Lung microvascular endothelial cell (primary cell): Measurements from ENCODE around the gene MTA1. TPM values are rescaled to one million over a fixed set of nuclear protein-coding genes. Genes with fewer than 3 reads are reported as not detected.

Source experiments
- total RNA-seq: library from RNA; depleted of rRNA; stranded (reverse); fragments of >200 nt; gene quantifications from 2 replicates; pipeline ENCODE4 v1.2.1, GENCODE V29; 2014

MTA1 gene
- total RNA-seq, 1 donor from 2014 or later, result 22.6 TPM

Other genes with a start within 250 kb of the MTA1 start
- gene NUDT14, start 238.5 kb upstream of the MTA1 start, total RNA-seq, result 56.4 and 63.7 TPM in 2 replicates
- gene BTBD6, start 171.3 kb upstream of the MTA1 start, total RNA-seq, result 33.8 and 55.8 TPM in 2 replicates
- 24.2 and 34.7 TPM in 2 replicates for gene BRF1, start 118.8 kb upstream of the MTA1 start, total RNA-seq
- gene PACS2, start 105.1 kb upstream of the MTA1 start, total RNA-seq, result 31.8 and 48.4 TPM in 2 replicates
- gene TEX22, start 21.3 kb upstream of the MTA1 start, total RNA-seq, result under 0.01 TPM in 2 replicates
- gene CRIP2, start 55.0 kb downstream of the MTA1 start, total RNA-seq, result 130 and 152 TPM in 2 replicates
- gene CRIP1, start 67.1 kb downstream of the MTA1 start, total RNA-seq, result 0.44 TPM in 1 of 2 replicates, not detected in the other
- 2.8 and 5.7 TPM in 2 replicates for gene TEDC1, start 71.4 kb downstream of the MTA1 start, total RNA-seq
- 5.8 and 6.5 TPM in 2 replicates for gene TMEM121, start 106.8 kb downstream of the MTA1 start, total RNA-seq